ENCODE measurements around the gene GARNL3.

The GARNL3 gene

DNA sequence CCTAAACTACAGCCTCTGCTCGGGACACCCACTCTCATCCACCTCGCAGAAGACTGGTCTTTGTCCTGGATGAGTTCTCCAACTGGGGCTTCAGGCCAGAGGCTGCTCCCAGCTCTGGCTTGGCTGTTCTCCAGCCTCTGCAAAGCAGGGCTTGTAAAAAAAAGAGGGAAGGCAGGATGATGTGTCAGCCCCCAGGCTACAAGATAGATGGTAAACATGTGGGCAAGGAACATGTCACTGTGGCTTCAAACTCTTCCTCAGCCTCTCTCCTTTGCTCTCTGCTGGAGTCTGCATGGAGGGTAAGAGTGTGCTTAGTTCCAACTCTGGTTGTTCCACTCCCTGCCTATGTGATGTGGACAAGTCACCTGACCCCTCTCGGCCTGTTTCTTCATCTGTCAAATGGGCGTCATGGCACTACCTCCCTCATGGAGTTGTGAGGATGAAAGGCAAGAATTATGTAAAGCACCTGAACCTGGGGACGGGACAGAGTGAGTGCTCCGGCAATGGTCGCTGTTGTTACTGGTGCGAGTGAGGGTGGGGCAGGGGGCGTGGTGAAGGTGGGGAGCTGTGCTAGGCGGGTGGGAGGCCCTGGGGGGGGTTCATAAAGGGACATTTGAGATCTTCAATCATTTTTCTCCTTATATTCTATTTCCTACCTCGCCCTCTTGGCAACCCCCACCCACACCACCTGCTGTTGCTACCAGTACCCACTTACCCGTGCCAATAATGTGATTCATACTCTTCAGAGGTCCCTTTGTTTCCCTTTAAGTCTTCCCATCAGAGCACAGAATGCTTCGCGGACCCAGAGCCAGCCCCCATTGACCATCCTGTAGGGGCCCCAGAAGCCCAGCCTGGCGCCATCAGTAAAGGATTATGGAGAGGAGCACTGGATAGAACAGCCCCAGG, 152.8 kb downstream of the GARNL3 start:
- DNase-seq (ENCODE audit: low read depth): peak; percentile 94
- no peak overlapping the region for H3K4me3 ChIP-seq (ENCODE audit: low read length)
- no peak for TF ChIP-seq CTCF (IDR thresholded peaks at IDR 0.05; ENCODE audit: insufficient read depth, low read depth, low read length, missing control alignments)

DNA sequence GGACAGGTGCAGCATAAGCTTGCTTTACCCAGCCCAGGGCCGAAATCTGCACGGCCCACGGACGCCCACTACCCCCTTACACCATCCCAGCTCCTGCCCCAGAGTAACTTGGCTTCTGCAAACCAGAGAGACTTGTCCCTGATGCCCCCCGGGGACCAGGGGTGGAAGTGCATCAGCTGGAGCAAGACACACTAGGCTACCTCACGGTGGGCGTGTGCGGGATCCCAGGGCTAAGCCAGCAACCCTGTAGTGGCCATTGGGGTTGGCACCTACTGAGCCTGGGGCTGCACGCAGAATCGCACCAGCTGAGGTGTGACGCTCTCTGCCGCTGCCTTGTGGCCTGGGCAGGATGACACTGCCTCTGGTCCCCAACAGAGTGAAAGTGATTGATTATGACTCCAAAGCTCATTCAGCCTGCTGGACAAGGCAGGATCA, 153.5 kb downstream of the GARNL3 start:
- TF ChIP-seq CTCF (IDR thresholded peaks at IDR 0.05; ENCODE audit: insufficient read depth, low read depth, low read length, missing control alignments): no peak
- no peak overlapping the region for H3K4me3 ChIP-seq (ENCODE audit: low read length)
- DNase-seq (ENCODE audit: low read depth): no peak

- no peak for DNase-seq (ENCODE audit: low read depth)
- no peak for TF ChIP-seq CTCF (IDR thresholded peaks at IDR 0.05; ENCODE audit: insufficient read depth, low read depth, low read length, missing control alignments)
- no peak overlapping the region for H3K4me3 ChIP-seq (ENCODE audit: low read length)
Measured at GRCh38 chr9:127419348-127419747, 154.8 kb downstream of the GARNL3 start.

- DNase-seq (ENCODE audit: low read depth): no peak
- TF ChIP-seq CTCF (IDR thresholded peaks at IDR 0.05; ENCODE audit: insufficient read depth, low read depth, low read length, missing control alignments): no peak
- H3K4me3 ChIP-seq (ENCODE audit: low read length): no peak overlapping the region
Measured at GRCh38 chr9:127421057-127421456, 156.5 kb downstream of the GARNL3 start.

GRCh38 chr9:127422133-127422782, 157.7 kb downstream of the GARNL3 start:
- no peak for TF ChIP-seq CTCF (IDR thresholded peaks at IDR 0.05; ENCODE audit: insufficient read depth, low read depth, low read length, missing control alignments)
- peak overlapping the region; percentile 95 for H3K4me3 ChIP-seq (ENCODE audit: low read length)

GRCh38 chr9:127422787-127423186, 158.2 kb downstream of the GARNL3 start:
- peak overlapping the region; percentile 95 for H3K4me3 ChIP-seq (ENCODE audit: low read length)
- no peak for TF ChIP-seq CTCF (IDR thresholded peaks at IDR 0.05; ENCODE audit: insufficient read depth, low read depth, low read length, missing control alignments)

More at GRCh38 chr9:127422133-127422782, 157.7 kb downstream of the GARNL3 start:
- DNase-seq (ENCODE audit: low read depth): no peak

More at GRCh38 chr9:127422787-127423186, 158.2 kb downstream of the GARNL3 start:
- DNase-seq (ENCODE audit: low read depth): no peak

All from epithelial cell of esophagus (primary cell).